Heart right ventricle (tissue), 16 donors: ENCODE data around the gene B3GALT5. TPM values are rescaled to one million over a fixed set of nuclear protein-coding genes. Genes with fewer than 3 reads are reported as not detected.

Source experiments
- ATAC-seq, 8 donors: fragments of 200-7000 bp; cut with Tn5 transposase; one replicate each; pipeline ENCODE4 v1.9.1; 2020; ENCODE audit warnings: mild to moderate bottlenecking in 8 of 8, moderate library complexity in 8 of 8, moderate number of reproducible peaks in 1 of 8
- DNase-seq, 2 donors: peaks; one replicate each; pipeline ENCODE4 v3.0.0-alpha.2; 2020
- H3K27ac ChIP-seq, 10 donors: fragments of 200-600 bp; sonication (generic) in 2 of 10; one replicate each; pipeline versions ENCODE4 v1.5.0 to v1.8.0; 2020 to 2022; ENCODE audit warnings: mild to moderate bottlenecking in 3 of 10
- H3K27me3 ChIP-seq, 7 donors: fragments of 200-600 bp; one replicate each; pipeline ENCODE4 v1.8.0; 2021 to 2022; ENCODE audit warnings: mild to moderate bottlenecking in 2 of 7
- H3K36me3 ChIP-seq, 9 donors: fragments of 200-600 bp; sonication (generic) in 1 of 9; one replicate each; pipeline versions ENCODE4 v1.5.0 to v1.8.0; 2020 to 2022; ENCODE audit warnings: mild to moderate bottlenecking in 2 of 9
- H3K4me1 ChIP-seq, 9 donors: fragments of 200-600 bp; sonication (generic) in 1 of 9; one replicate each; pipeline versions ENCODE4 v1.5.0 to v1.8.0; 2020 to 2022; ENCODE audit warnings: mild to moderate bottlenecking in 4 of 9
- H3K4me3 ChIP-seq, 10 donors: fragments of 200-600 bp; sonication (generic) in 2 of 10; one replicate each; pipeline versions ENCODE4 v1.5.0 to v1.8.0; 2020 to 2022; ENCODE audit warnings: mild to moderate bottlenecking in 7 of 10, moderate library complexity in 2 of 10
- H3K9me3 ChIP-seq, 11 donors: fragments of 200-600 bp in 10 of 11; sonication (generic) in 2 of 11; one replicate each; pipeline versions ENCODE4 v1.5.0 to v1.8.0; 2013 to 2022; ENCODE audit warnings: mild to moderate bottlenecking in 2 of 11, control low read depth in 1 of 11, moderate library complexity in 1 of 11
- CTCF ChIP-seq, 9 donors: fragments of 200-600 bp; sonication (generic) in 2 of 9; IDR thresholded peaks; one replicate each; pipeline versions ENCODE4 v1.5.0 to v1.8.0; 2021 to 2022; ENCODE audit warnings: antibody characterized with exemption in 9 of 9, mild to moderate bottlenecking in 5 of 9, moderate library complexity in 1 of 9
- WGBS, 2 donors: extraction: QIAGEN DNeasy Blood & Tissue Kit; methylation state at CpG; one replicate each; pipeline ENCODE4 v1.1.7; 2013; ENCODE audit warnings: inconsistent platforms in 1 of 2; 5-methylcytosine and 5-hydroxymethylcytosine counted together
- intact Hi-C, 10 donors: fragments of 100-400 bp; cut with DNase I; formaldehyde crosslinking; loops; one replicate each; pipeline versions ENCODE4 v1.11.1 to v1.14.2; 2022
- polyA plus RNA-seq, 2 donors: library from polyadenylated mRNA; stranded (reverse); fragments of 200-250 nt; gene quantifications; one replicate each; pipeline ENCODE4 v1.2.3, GENCODE V29; 2013
- total RNA-seq, 10 donors: library from RNA; stranded (reverse); fragmentation: NEBNext Ultra II Directional in 3 of 10; extraction: Animal tissue kit (Norgen Biotek cat#: 25700) in 3 of 10; gene quantifications; one replicate each; pipeline versions ENCODE4 v1.2.1 to v1.2.4, GENCODE V29; 2021 to 2023
- donor health status: Arrhythmogenic right ventricular cardiomyopathy.
- donor health status: ischemic (EF 13 %, LVEDD 7.1; RV severe dilation, severe dysfunction).
- donor health status: healthy with polysubstance abuse.
- donor health status: DM: no; HTN: yes; CAD: no.
- donor health status: DM: no; HTN: no; CAD: no.
- donor health status: ischemic (EF 25% LVEDD 6.9; RV normal size, moderate dysfunction).
- donor health status: ischemic (EF 25% LVEDD 5.7; RV mildly dilated, moderate dysfunction).
- donor health status: healthy.
- donor health status: DM: yes; HTN: yes; CAD: no.
- donor health status: Ischemic cardiomyopathy.
- donor health status: ischemic (EF 35%, LVEDD 5.7; RV mildly dilated, moderate dysfunction).
- donor health status: nonischemic (EF 11% LVEDD 7.7; RV severe dilation, severe dysfunction).
- donor health status: DM: yes; HTN: yes; CAD: no.
- donor health status: PGD.
- donor health status: ischemic (EF 29% LVEDD 5.4; RV normal size, mild dysfunction).
- donor health status: nonischemic (EF 23%, LVEDD 6.1; RV moderate dilation, normal function).

B3GALT5 gene
- total and polyA plus RNA-seq, 12 donors = under 0.01 to 0.81 (median 0.15) TPM; not detected in 1

- Histone ChIP-seq H3K4me3 (no peak overlapping the region), H3K27ac (no peak overlapping the region), H3K36me3 (no peaks in the 10 kb centered on the region), H3K27me3 (no peaks in the 10 kb centered on the region), H3K4me1 (peaks cover 0 to 4% (median 0%) of the 10 kb centered on the region in 9 donors), H3K9me3 (no peaks in the 10 kb centered on the region)
- DNase-seq (no peak), ATAC-seq (no peak)
- intact Hi-C loops = no loop called here
- TF ChIP-seq CTCF (IDR thresholded peaks at IDR 0.05) = no peak
- WGBS, 2 donors = 71 to 78% methylated on average over 4 of the region's 4 CpGs
These were observed 77.7 kb downstream of the B3GALT5 start for GRCh38 chr21:39690454-39690853.

- H3K27ac ChIP-seq = no peak overlapping the region
- no peak overlapping the region for H3K4me3 ChIP-seq
- intact Hi-C loops = no loop called here
- no peaks in the 10 kb centered on the region for H3K9me3 ChIP-seq
- no peaks in the 10 kb centered on the region for H3K36me3 ChIP-seq
- no peak for TF ChIP-seq CTCF (IDR thresholded peaks at IDR 0.05)
- H3K27me3 ChIP-seq = no peaks in the 10 kb centered on the region
- H3K4me1 ChIP-seq = no peaks in the 10 kb centered on the region
- no peak for DNase-seq
- WGBS, 2 donors = 79 to 84% methylated on average over 5 of the region's 5 CpGs
- ATAC-seq = no peak
These were observed 82.0 kb downstream of the B3GALT5 start for GRCh38 chr21:39694750-39695149.

- WGBS, 2 donors = 95% methylated on average over 7 of the region's 7 CpGs
- no peak for TF ChIP-seq CTCF (IDR thresholded peaks at IDR 0.05)
- Histone ChIP-seq H3K27me3 (no peaks in the 10 kb centered on the region), H3K27ac (no peak overlapping the region), H3K36me3 (no peaks in the 10 kb centered on the region), H3K4me3 (no peak overlapping the region), H3K9me3 (no peaks in the 10 kb centered on the region), H3K4me1 (no peaks in the 10 kb centered on the region)
- no peak for DNase-seq
- no peak for ATAC-seq
- intact Hi-C loops = no loop called here
These were observed 83.5 kb downstream of the B3GALT5 start for GRCh38 chr21:39696196-39696595.

GRCh38 chr21:39696618-39697017 lies 83.9 kb downstream of the B3GALT5 start:
- intact Hi-C loops = no loop called here
- Histone ChIP-seq H3K4me1 (no peaks in the 10 kb centered on the region), H3K27ac (no peak overlapping the region), H3K27me3 (no peaks in the 10 kb centered on the region), H3K9me3 (no peaks in the 10 kb centered on the region), H3K4me3 (no peak overlapping the region), H3K36me3 (no peaks in the 10 kb centered on the region)
- ATAC-seq (no peak), DNase-seq (no peak)
- TF ChIP-seq CTCF (IDR thresholded peaks at IDR 0.05) = no peak
- WGBS, 2 donors = 58 to 64% methylated on average over 4 of the region's 4 CpGs
